SU-DHL-6 (cell line): ENCODE measurements around the gene LSP1.

Experiments
- CTCF ChIP-seq: fragments of 200-600 bp; sonication (generic); IDR thresholded peaks from one replicate; pipeline ENCODE4 v1.5.1; 2017; ENCODE audit warnings: antibody characterized with exemption, mild to moderate bottlenecking, low read length, moderate library complexity; ENCODE audit not compliant: insufficient read depth, poor library complexity, severe bottlenecking
- EZH2phosphoT487 ChIP-seq: fragments of 200-600 bp; sonication (generic), shearing (Covaris generic); conservative IDR thresholded peaks from 2 replicates; pipeline ENCODE4 v1.6.1; 2018; ENCODE audit warnings: mild to moderate bottlenecking, antibody characterized with exemption, low read length, moderate library complexity, mixed read lengths

GRCh38 chr11:1826552-1827094 lies 26.3 kb upstream of the LSP1 start:
- TF ChIP-seq CTCF = peak; percentile 33
- TF ChIP-seq EZH2phosphoT487 = no peak
